Kidney (tissue), 14 donors: ENCODE measurements around the gene CDC7. TPM values are rescaled to one million over a fixed set of nuclear protein-coding genes. Genes with fewer than 3 reads are reported as not detected.
A peak's percentile ranks its signal among the peaks of the same experiment; 100 is the strongest.

Experiments
- DNase-seq, 5 donors: peaks; one replicate each; pipeline ENCODE4 v3.0.0-alpha.2; 2013 to 2020
- FAIRE-seq: peaks from 2 replicates; lab custom pipeline; 2012; peaks lifted over from hg19 to GRCh38; lab: Jason Lieb, UNC
- H3K27ac ChIP-seq, 2 donors: one replicate each; pipeline ENCODE4 v1.7.0; 2013; ENCODE audit warnings: low read depth in 2 of 2, low read length in 2 of 2, inconsistent platforms in 1 of 2
- H3K27me3 ChIP-seq: one replicate; pipeline ENCODE4 v1.7.1; 2013; ENCODE audit warnings: low read length, inconsistent platforms; ENCODE audit not compliant: control insufficient read depth, insufficient read depth
- H3K36me3 ChIP-seq, 3 donors: one replicate each; pipeline versions ENCODE4 v1.7.0 to v1.7.1; 2013; ENCODE audit warnings: low read length in 3 of 3, control low read depth in 1 of 3, inconsistent platforms in 1 of 3; ENCODE audit not compliant: insufficient read depth in 3 of 3, control insufficient read depth in 2 of 3
- H3K4me1 ChIP-seq, 3 donors: one replicate each; pipeline versions ENCODE4 v1.7.0 to v1.7.1; 2013; ENCODE audit warnings: low read length in 3 of 3, inconsistent platforms in 1 of 3, low read depth in 1 of 3; ENCODE audit not compliant: control insufficient read depth in 2 of 3, insufficient read depth in 2 of 3
- H3K4me3 ChIP-seq, 3 donors: one replicate each; pipeline versions ENCODE4 v1.7.0 to v1.8.1; 2013; ENCODE audit warnings: low read length in 3 of 3, control low read depth in 1 of 3, inconsistent platforms in 1 of 3
- H3K9ac ChIP-seq, 3 donors: one replicate each; pipeline versions ENCODE4 v1.7.0 to v1.7.1; 2013; ENCODE audit warnings: low read length in 3 of 3, control low read depth in 1 of 3, inconsistent platforms in 1 of 3
- H3K9me3 ChIP-seq, 3 donors: one replicate each; pipeline versions ENCODE4 v1.7.0 to v1.7.1; 2013; ENCODE audit warnings: low read length in 3 of 3, control low read depth in 1 of 3, inconsistent platforms in 1 of 3; ENCODE audit not compliant: control insufficient read depth in 2 of 3, insufficient read depth in 1 of 3
- CTCF ChIP-seq: IDR thresholded peaks from 3 replicates; pipeline ENCODE4 v1.5.1; 2012; ENCODE audit warnings: mild to moderate bottlenecking, moderate library complexity, borderline replicate concordance; ENCODE audit not compliant: insufficient read depth; ENCODE audit errors: extremely low read depth
- intact Hi-C: fragments of 100-400 bp; cut with DNase I; formaldehyde crosslinking; loops from one replicate; pipeline ENCODE4 v1.11.1; 2022
- polyA plus RNA-seq: library from polyadenylated mRNA; stranded (reverse); fragments of 350-450 nt; fragmentation: Illumina TruSeq; extraction: RNeasy Lipid Tissue Mini Kit (QIAGEN cat#74804); gene quantifications from one replicate; pipeline ENCODE4 v1.2.3, GENCODE V29; 2014; ENCODE audit warnings: low read depth, low replicate concordance; ENCODE audit not compliant: insufficient read depth
- total RNA-seq: library from RNA; stranded (reverse); fragmentation: NEBNext Ultra II Directional; extraction: Animal tissue kit (Norgen Biotek cat#: 25700); gene quantifications from one replicate; pipeline ENCODE4 v1.2.1, GENCODE V29; 2021
- donor health status: control.
- donor health status: control.
- donor health status: control.
- donor health status: control.
- donor health status: control.
- donor health status: DM: yes; HTN: yes; CAD: no.
- donor health status: Normal renal cell carcinoma (clear cell type).

Gene CDC7
- total and polyA plus RNA-seq, 2 donors from 2014 or later: 1.4 to 3.2 TPM

GRCh38 chr1:91527266-91527765, 26.7 kb downstream of the CDC7 start:
- Histone ChIP-seq H3K27me3 (no peaks in the 10 kb centered on the region), H3K4me3 (no peak overlapping the region), H3K9ac (no peak overlapping the region), H3K27ac (no peak overlapping the region), H3K9me3 (no peaks in the 10 kb centered on the region), H3K4me1 (no peaks in the 10 kb centered on the region), H3K36me3 (no peaks in the 10 kb centered on the region)
- FAIRE-seq (no peak), DNase-seq (no peak)
- intact Hi-C loops: no loop called here
- TF ChIP-seq CTCF: no peak

GRCh38 chr1:91527781-91528180, 27.1 kb downstream of the CDC7 start:
- intact Hi-C loops: no loop called here
- TF ChIP-seq CTCF: no peak
- FAIRE-seq (no peak), DNase-seq (no peak)
- Histone ChIP-seq H3K36me3 (no peaks in the 10 kb centered on the region), H3K4me3 (no peak overlapping the region), H3K27ac (no peak overlapping the region), H3K27me3 (no peaks in the 10 kb centered on the region), H3K9ac (no peak overlapping the region), H3K4me1 (no peaks in the 10 kb centered on the region), H3K9me3 (no peaks in the 10 kb centered on the region)

GRCh38 chr1:91529856-91530255, 29.2 kb downstream of the CDC7 start:
- no peak overlapping the region for H3K27ac ChIP-seq
- FAIRE-seq: no peak
- H3K9ac ChIP-seq: no peak overlapping the region
- intact Hi-C loops: no loop called here
- H3K4me1 ChIP-seq: no peaks in the 10 kb centered on the region
- TF ChIP-seq CTCF: peak; percentile 20
- H3K27me3 ChIP-seq: no peaks in the 10 kb centered on the region
- DNase-seq: no peak
- H3K36me3 ChIP-seq: no peaks in the 10 kb centered on the region
- H3K4me3 ChIP-seq: no peak overlapping the region
- no peaks in the 10 kb centered on the region for H3K9me3 ChIP-seq

GRCh38 chr1:91533361-91534024, 32.8 kb downstream of the CDC7 start:
- Histone ChIP-seq H3K27me3 (no peaks in the 10 kb centered on the region), H3K36me3 (no peaks in the 10 kb centered on the region), H3K9me3 (no peaks in the 10 kb centered on the region), H3K4me3 (no peak overlapping the region), H3K9ac (no peak overlapping the region), H3K27ac (no peak overlapping the region), H3K4me1 (no peaks in the 10 kb centered on the region)
- no peak for TF ChIP-seq CTCF
- FAIRE-seq (no peak), DNase-seq (no peak)
- intact Hi-C loops: no loop called here
